ENCODE results near the gene TUBB3. TPM values are rescaled to one million over a fixed set of nuclear protein-coding genes. Genes with fewer than 3 reads are reported as not detected.
A peak's percentile ranks its signal among the peaks of the same experiment; 100 is the strongest.

TUBB3 gene
- total and polyA plus RNA-seq, 2 of the 8 experiments (the other 6 are each of a cell fraction or from before 2014, with no cell fraction given): 275 to 393 TPM

- Histone ChIP-seq H3K18ac (ENCODE audit: extremely low read depth, low read length) (no peak overlapping the region), H2BK12ac (ENCODE audit: low read depth, low read length) (peak overlapping the region; percentile 77; the same call in 1 of the 2 replicates), H3K79me1 (ENCODE audit: low read depth, low read length) (no peaks in the 10 kb centered on the region), H3K9ac (replicated peaks in 1 of 4; ENCODE audit: extremely low read depth in 1 of 4, low read depth in 3 of 4, low read length in 3 of 4) (no peak overlapping the region), H3K79me2 (ENCODE audit: control insufficient read depth in 1 of 2, insufficient read depth in 2 of 2, low read length in 2 of 2) (no peaks in the 10 kb centered on the region), H2BK120ac (replicated peaks; ENCODE audit: low read depth, low read length) (no peak overlapping the region), H3K4me2 (ENCODE audit: insufficient read depth in 1 of 2, low read depth in 2 of 2, low read length in 2 of 2) (no peak overlapping the region; a peak in 1 of 4 replicates), H4K8ac (ENCODE audit: extremely low read depth, insufficient read depth, low read length) (no peak overlapping the region), H3K4ac (replicated peaks; ENCODE audit: insufficient read length, low read depth, low read length) (no peak overlapping the region), H4K20me1 (replicated peaks in 1 of 2; ENCODE audit: control insufficient read depth in 1 of 2, insufficient read depth in 2 of 2, low read length in 2 of 2) (peaks cover 5% of the 10 kb centered on the region in 2 experiments), H4K91ac (replicated peaks; ENCODE audit: insufficient read length, low read length) (no peak overlapping the region), H3K23ac (ENCODE audit: insufficient read length) (no peak overlapping the region), H3K27ac (ENCODE audit: low read depth, low read length) (no peak overlapping the region), H3K56ac (replicated peaks; ENCODE audit: insufficient read length, low read depth, low read length) (no peak overlapping the region), H2BK20ac (ENCODE audit: low read length) (no peak overlapping the region), H3K4me3 (ENCODE audit: extremely low read depth in 1 of 4, insufficient read depth in 2 of 4, low read depth in 3 of 4, low read length in 4 of 4) (no peak overlapping the region), H2BK5ac (ENCODE audit: low read depth, low read length) (no peak overlapping the region), H3K27me3 (replicated peaks in 1 of 4; ENCODE audit: control insufficient read depth in 3 of 4, extremely low read depth in 1 of 4, insufficient read depth in 3 of 4, low read length in 3 of 4) (peaks cover 0 to 19% (median 16%) of the 10 kb centered on the region in 4 experiments; a peak in 6 of 7 replicates), H3K23me2 (ENCODE audit: low read depth, low read length) (peaks cover 25% of the 10 kb centered on the region), H3K36me3 (ENCODE audit: control insufficient read depth in 2 of 4, insufficient read depth in 4 of 4, low read length in 3 of 4) (no peaks in the 10 kb centered on the region), H4K5ac (ENCODE audit: insufficient read length, low read depth, low read length) (no peak overlapping the region), H2AK5ac (ENCODE audit: low read depth, low read length) (peak overlapping the region; percentile 28; the same call in 1 of the 2 replicates), H2AFZ (ENCODE audit: low read length) (no peak overlapping the region), H2BK15ac (ENCODE audit: low read length) (peak overlapping the region; percentile 88; the same call in 1 of the 2 replicates), H3K14ac (ENCODE audit: insufficient read length) (no peak overlapping the region), H3K9me3 (ENCODE audit: insufficient read depth in 2 of 2, low read depth in 1 of 2, low read length in 1 of 2) (no peaks in the 10 kb centered on the region), H3K4me1 (replicated peaks in 1 of 4; ENCODE audit: control insufficient read depth in 3 of 4, insufficient read depth in 4 of 4, low read length in 3 of 4) (peaks cover 0 to 30% (median 21%) of the 10 kb centered on the region in 4 experiments; a peak in 6 of 7 replicates)
- CTCF ChIA-PET (ENCODE audit: partially characterized antibody): interaction anchor here (0.7 to 8.7 kb wide), 3 partner anchors 10 to 101 kb away, joined by 3 to 70 read pairs (median 4); no protein-coding TSS in a partner anchor
- DNase-seq (ENCODE audit: low read depth in 1 of 2, low spot score in 2 of 2) (no peak), FAIRE-seq (no peak)
- 94% methylated on average over 50 of the region's 52 CpGs; no CpG with 5 or more reads in 1 of the 2 experiments for WGBS, 2 experiments (ENCODE audit: extremely low coverage in 1 of 2, insufficient coverage in 1 of 2, insufficient read length in 1 of 2, insufficient replicate concordance in 2 of 2, low coverage in 1 of 2, low lambda C conversion rate in 2 of 2, missing lambda C conversion rate in 1 of 2)
- POLR2A ChIA-PET (ENCODE audit: partially characterized antibody): interaction anchor here (1.0 to 6.5 kb wide), 4 partner anchors 9 to 101 kb away, joined by 3 to 71 read pairs (median 3); partner anchors contain the start of gene DBNDD1
- TF ChIP-seq ZNF274 (IDR thresholded peaks at IDR 0.05; ENCODE audit: borderline replicate concordance, extremely low read depth, low read length) (no peak), NANOG (IDR thresholded peaks at IDR 0.05; ENCODE audit: insufficient read depth, low read depth, low read length, poor library complexity, severe bottlenecking) (no peak), RFX5 (IDR thresholded peaks at IDR 0.05; ENCODE audit: borderline replicate concordance, low read depth, low read length) (no peak), TAF1 (IDR thresholded peaks at IDR 0.05; ENCODE audit: low read depth, low read length) (no peak), BACH1 (IDR thresholded peaks at IDR 0.05; ENCODE audit: low read length) (no peak), GABPA (IDR thresholded peaks at IDR 0.05; ENCODE audit: borderline replicate concordance, insufficient read depth, low read length) (no peak), SUZ12 (IDR thresholded peaks at IDR 0.05; ENCODE audit: low read length) (no peak), SP1 (IDR thresholded peaks at IDR 0.05; ENCODE audit: low read depth, low read length) (no peak), POLR2A (IDR thresholded peaks at IDR 0.05; ENCODE audit: control extremely low read depth in 1 of 2, low read depth in 2 of 2, low read length in 2 of 2) (no peak), SAP30 (IDR thresholded peaks at IDR 0.05; ENCODE audit: insufficient read depth, insufficient replicate concordance, low read length) (no peak), JUND (IDR thresholded peaks at IDR 0.05; ENCODE audit: low read length) (no peak), TAF7 (optimal IDR thresholded peaks at IDR 0.05; ENCODE audit: borderline replicate concordance, low read depth, low read length) (no peak)
Measured at GRCh38 chr16:89919535-89920406, 3.4 kb upstream of the TUBB3 start.
